Measurements from ENCODE around the gene SOWAHB.
"Not testable (repeated sequence)": the region's sequence is repeated elsewhere in the genome, so short reads cannot be mapped to it uniquely, and the experiment has no call there.

The SOWAHB gene

GRCh38 chr4:76894537-76895255, 3.2 kb downstream of the SOWAHB start:
- no peak for DNase-seq (ENCODE audit: low spot score)

DNA sequence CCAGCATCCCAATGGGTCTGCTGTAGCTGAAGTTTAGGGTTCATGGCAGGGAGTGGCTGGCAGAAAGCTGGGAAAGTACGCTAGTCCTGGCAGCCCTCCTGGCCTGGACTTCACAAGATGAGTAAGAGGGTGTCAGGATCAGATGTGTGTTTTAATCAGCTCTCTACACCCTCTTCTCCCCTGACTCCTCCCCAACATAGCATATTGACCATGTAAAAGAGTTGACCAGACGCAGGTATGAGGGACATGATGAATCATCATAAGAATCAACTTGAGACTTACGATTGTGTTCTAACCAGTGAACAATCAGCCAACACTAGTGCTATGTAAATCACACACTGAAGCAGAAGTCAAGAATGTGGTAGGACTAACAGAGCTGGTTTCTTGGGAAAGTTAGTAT, 5.3 kb downstream of the SOWAHB start:
- DNase-seq (ENCODE audit: low spot score), result no peak

DNA sequence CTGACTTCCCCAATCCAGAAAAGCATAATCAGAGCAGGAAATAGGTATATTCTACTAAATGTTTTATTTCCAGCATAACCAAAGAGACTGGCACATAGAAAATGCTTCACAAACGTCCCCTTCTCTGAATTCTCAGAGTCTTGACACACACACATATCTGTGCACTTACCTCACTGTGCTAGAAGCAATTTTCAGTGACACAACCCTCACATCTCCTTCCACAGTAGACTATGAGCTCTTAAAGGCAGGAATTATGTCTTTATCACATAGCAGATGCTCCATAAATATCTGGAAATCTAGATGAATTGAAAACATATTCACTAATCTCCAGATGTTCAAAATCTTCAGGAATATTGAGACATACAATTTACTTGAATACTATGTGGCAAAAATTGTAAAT, 5.9 kb downstream of the SOWAHB start:
- DNase-seq (ENCODE audit: low spot score), result no peak

DNA sequence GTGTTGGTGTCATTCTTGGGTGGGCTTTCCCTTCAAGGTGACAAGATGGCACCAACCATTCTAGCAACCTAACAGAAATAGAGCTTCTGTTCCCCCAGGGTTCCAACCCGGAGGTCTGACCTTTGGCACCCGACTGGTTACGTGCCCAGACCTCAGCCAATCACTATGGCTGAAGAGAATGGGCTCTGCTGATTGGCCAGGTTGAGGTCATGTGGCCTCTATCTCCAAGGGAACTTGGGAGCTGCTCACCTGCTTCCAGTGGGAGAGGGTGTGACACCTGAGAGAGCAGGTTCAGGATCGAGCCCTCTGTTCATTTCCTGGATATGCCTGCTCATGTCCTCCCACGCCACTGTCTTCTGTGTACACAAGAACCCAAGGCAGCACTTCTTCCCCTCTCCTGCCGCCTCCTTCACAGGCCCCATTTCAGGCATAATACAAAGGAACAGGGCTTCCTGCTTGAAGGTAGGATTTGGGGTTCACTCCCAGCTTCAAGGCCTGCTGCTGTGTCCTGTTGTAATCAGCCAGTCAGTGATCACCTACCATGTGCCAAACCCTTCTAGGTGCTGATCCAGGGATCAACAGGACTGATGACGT, 11.0 kb downstream of the SOWAHB start:
- no peak for DNase-seq (ENCODE audit: low spot score)

- DNase-seq (ENCODE audit: low spot score), result no peak
These were observed 11.7 kb downstream of the SOWAHB start for GRCh38 chr4:76886214-76886613.

DNA sequence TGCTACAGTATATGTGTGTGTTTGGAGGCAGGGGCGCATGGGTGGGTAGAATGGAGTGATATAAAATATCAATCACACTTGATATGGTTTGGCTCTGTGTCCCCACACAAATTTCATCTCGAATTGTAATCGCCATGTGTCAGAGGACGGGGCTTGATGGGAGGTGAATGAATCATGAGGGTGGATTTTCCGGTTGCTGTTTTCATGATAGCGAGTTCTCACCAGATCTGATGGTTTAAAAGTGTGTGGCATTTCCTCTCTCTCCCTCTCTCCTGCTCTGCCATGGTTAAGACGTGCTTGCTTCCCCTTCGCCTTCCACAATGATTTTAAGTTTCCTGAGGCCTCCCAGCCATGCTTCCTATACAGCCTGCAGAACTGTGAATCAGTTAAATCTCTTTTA, 14.8 kb downstream of the SOWAHB start:
- no peak for DNase-seq (ENCODE audit: low spot score)

DNA sequence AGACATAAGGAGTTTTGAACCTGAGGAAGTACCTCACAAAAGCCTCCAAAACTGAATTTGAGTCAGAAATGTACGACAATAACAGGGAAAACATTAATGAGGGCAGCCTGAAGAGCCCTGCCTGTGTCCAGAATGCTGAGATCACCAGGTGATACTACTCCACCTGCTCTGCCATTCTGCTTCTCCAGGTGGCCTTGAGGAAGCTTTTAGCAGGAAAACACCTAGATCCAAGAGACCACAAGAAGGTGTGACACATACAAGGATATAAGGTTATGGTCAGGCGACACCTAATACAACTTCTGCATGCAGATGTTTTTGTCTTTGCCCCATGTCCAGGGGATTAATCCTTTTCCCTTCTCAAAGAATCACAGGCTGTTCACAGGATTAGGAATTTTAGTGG, 15.3 kb downstream of the SOWAHB start:
- DNase-seq (ENCODE audit: low spot score), result no peak

DNA sequence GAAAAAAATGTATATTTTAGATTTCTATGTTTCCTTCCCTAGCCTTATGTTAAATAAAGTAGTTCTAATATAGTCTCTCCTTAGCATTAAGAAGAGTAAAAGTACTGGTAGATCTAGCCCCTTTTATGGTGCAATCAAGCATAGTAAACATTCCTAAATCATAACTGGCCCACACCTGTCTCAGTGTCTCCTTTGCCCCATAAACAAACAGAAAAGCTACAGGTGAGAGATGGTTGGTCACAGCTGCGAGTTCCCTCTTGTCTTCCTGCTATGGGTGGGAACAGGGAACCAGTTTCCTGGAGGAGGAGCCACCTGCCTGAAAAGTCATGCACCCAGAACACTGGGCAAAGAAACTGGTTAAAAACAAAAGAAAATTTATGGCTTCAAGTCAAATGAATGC, 16.6 kb downstream of the SOWAHB start:
- no peak for DNase-seq (ENCODE audit: low spot score)

DNA sequence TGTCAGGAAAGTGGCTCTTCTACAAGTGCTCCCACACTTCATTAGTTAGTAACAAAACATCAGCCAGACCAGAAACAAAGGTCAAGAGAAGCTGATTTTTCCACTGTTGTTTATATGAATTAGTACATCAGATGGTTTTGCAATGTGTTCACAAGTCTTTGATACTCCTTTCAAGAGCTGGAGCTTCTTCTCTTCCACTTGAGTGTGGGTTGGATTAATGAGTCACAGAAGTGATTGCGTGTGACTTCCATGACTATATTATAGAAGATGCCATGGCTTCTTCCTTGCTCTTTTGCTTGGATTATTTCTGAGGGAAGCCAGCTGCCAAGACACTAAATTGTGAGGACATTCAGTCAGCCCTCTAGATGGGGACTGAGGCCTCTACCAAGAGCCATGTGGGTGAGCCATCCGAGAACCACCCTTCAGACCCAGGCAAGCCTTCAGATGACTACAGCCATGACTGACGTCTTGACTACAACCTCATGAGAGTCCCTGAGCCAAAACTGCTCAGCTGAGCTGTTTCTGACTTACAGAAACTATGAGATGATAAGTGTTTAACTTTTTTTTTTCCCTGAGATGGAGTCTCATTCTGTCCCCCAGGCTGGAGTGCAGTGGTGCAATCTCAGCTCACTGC, 18.1 kb downstream of the SOWAHB start:
- DNase-seq (ENCODE audit: low spot score), result no peak

DNA sequence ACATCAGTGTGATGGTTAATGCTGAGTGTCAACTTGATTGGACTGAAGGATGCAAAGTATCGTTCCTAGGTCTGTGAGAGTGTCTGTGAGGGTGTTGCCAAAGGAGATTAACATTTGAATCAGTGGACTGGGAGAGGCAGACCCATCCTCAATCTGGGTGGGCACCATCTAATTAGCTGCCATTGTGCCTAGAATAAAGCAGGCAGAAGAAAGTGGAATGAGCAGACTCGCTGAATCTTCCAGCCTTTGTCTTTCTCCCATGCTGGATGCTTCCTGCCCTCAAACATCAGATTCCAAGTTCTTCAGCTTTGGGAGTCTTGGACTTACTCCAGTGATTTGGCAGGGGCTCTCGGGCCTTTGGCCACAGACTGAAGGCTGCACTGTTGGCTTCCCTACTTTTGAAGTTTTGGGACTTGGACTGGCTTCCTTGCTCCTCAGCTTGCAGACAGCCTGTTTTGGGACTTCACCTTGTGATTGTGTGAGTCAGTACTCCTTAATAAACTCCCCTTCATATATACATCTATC, 19.2 kb downstream of the SOWAHB start:
- not testable (repeated sequence) for DNase-seq (ENCODE audit: low spot score)

DNA sequence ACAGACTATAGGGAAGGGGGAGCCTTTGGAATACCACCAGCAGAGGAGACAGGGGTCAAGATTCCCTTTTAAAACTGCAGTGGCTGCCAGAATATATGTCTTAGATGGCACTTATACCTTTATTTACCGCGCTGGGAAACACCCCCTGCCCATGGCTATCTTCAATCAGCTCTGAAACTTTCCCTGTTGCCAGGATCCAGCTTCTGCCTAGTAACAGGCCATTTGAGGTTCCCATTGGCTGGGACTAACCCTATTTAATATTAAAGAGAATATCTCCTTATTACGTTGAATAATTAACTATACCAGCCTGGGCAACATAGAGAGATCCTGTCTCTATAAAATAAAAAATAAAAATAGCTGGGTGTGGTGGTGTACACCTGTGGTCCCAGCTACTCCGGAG, 23.8 kb downstream of the SOWAHB start:
- no peak for DNase-seq (ENCODE audit: low spot score)

GRCh38 chr4:76873495-76873894, 24.4 kb downstream of the SOWAHB start:
- DNase-seq (ENCODE audit: low spot score), result no peak

GRCh38 chr4:76872556-76872955, 25.4 kb downstream of the SOWAHB start:
- no peak for DNase-seq (ENCODE audit: low spot score)

GRCh38 chr4:76868780-76869179, 29.2 kb downstream of the SOWAHB start:
- not testable (repeated sequence) for DNase-seq (ENCODE audit: low spot score)

DNA sequence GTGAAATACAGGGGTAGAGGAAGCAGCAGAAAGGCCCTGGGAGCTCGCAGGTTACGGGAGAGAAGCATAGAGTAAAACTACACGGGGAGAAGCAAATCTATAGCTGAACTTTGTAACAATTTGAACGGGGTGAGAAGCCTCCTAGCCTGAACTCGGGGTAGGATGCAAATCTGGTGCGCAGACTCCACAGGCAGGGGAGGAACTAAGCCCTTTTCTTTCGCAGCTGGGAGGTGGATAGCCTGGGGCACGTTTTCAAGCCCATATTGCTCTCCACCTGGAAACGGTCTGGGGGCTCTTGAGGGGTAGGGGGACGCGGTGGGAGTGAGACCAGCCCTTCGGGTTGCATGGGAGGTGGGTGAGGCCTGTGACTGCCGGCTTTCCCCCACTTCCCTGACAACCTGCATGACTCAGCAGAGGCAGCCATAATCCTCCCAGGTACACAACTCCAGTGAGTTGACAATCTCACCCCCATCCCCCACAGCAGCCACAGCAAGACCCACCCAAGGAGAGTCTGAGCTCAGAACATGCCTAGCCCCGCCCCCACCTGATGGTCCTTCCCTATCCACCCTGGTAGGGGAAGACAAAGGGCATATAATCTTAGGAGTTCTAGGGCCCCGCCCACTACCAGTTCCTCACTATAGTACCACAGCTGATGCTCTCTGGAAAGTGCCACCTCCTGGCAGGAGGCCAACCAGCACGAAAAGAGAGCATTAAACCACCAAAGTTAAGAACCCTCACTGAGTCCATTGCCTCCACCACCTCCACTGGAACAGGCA, 29.9 kb downstream of the SOWAHB start:
- no peak for DNase-seq (ENCODE audit: low spot score)

- no peak for DNase-seq (ENCODE audit: low spot score)
These were observed 30.6 kb downstream of the SOWAHB start for GRCh38 chr4:76867377-76867776.

DNA sequence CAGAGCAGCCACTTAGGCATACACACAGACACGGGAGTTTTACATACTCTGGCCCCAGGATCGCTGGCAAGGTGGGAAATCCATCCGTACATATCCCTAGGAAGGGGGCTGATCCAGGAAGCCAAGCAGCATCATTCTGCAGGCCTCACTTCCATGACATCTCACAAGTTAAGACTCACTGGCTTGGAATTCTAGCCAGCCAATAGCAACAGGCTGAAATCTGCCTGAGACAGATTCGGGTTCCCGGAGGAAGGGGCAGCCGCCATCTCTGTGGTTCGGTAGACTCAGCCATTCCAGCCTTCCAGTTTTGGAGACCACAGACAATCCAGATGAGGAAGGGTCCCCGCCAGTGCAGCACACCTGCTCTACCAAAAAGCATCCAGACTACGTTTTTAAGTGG, 31.3 kb downstream of the SOWAHB start:
- no peak for DNase-seq (ENCODE audit: low spot score)

- no peak for DNase-seq (ENCODE audit: low spot score)
These were observed 39.6 kb downstream of the SOWAHB start for GRCh38 chr4:76858319-76858718.

DNA sequence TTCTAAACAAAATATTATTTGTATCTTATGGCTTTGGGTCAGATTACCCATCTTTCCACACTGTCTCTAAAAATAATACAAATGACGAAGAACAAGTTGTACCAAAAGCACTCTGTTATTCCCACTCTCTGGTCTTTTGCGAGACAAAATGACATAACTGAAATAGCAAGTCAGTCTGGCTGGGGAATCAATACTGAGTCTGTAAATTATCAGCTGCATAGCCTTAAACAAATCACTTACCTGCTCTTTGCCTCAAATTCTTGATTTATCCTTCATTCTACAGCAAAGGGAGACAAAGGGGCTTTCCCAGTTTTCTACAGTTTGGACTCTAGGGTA, 40.9 kb downstream of the SOWAHB start:
- DNase-seq (ENCODE audit: low spot score), result no peak

GRCh38 chr4:76856243-76857073, 41.5 kb downstream of the SOWAHB start:
- peak; percentile 36 for DNase-seq (ENCODE audit: low spot score)

DNA sequence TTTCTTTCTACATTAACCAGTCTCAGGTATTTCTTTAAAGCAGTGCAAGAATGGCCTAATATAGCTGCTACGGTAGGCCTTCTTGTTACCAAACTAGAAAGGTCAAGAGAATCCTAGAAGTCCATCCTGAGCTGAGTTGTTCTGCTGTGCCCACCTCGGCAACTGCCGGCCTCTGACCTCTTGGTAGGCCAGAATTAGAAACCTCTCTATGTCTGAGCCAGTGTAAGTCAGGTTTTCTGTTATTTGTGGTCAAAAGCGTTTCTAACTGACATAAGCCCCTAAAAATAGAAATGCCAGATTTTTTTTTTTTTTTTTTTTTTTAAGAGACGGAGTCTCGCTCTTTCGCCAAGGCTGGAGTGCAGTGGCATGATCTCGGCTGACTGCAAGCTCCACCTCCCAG, 43.1 kb downstream of the SOWAHB start:
- DNase-seq (ENCODE audit: low spot score), result no peak

GRCh38 chr4:76851375-76851774, 46.6 kb downstream of the SOWAHB start:
- DNase-seq (ENCODE audit: low spot score), result no peak

Data from AG08396 (cell line).